Measurements from ENCODE around the gene LORICRIN. TPM values are rescaled to one million over a fixed set of nuclear protein-coding genes. Genes with fewer than 3 reads are reported as not detected.

The LORICRIN gene
- total and polyA plus RNA-seq, 9 of the 15 experiments (the other 6 are each of a cell fraction or from before 2014, with no cell fraction given): not detected

- TF ChIP-seq ZNF592 (IDR thresholded peaks at IDR 0.05) (no peak), HOMEZ (CRISPR knock-in tag; IDR thresholded peaks at IDR 0.05) (no peak), STAT5A (IDR thresholded peaks at IDR 0.05; ENCODE audit: borderline replicate concordance, low read length) (no peak)
Measured at GRCh38 chr1:153232553-153232952, 26.9 kb upstream of the LORICRIN start (continued).

GRCh38 chr1:153233448-153233847, 26.0 kb upstream of the LORICRIN start:
- Histone ChIP-seq H3K79me2 (ENCODE audit: control insufficient read depth, insufficient read depth, low read length) (no peaks in the 10 kb centered on the region), H3K9ac (ENCODE audit: insufficient read depth in 1 of 2, low read depth in 2 of 2, low read length in 2 of 2) (no peak overlapping the region), H3K4me1 (replicated peaks in 1 of 2; ENCODE audit: control insufficient read depth in 2 of 2, insufficient read depth in 2 of 2, low read length in 2 of 2) (no peaks in the 10 kb centered on the region), H4K20me1 (replicated peaks; ENCODE audit: control insufficient read depth, insufficient read depth, low read length) (no peaks in the 10 kb centered on the region), H3K9me3 (replicated peaks; ENCODE audit: control insufficient read depth, insufficient read depth, low read depth, low read length) (no peaks in the 10 kb centered on the region; the same call in 1 of the 2 replicates), H3K36me3 (ENCODE audit: control insufficient read depth, insufficient read depth, low read length) (no peaks in the 10 kb centered on the region), H3K9me1 (ENCODE audit: control insufficient read depth, insufficient read depth, low read length) (no peaks in the 10 kb centered on the region), H3K27me3 (ENCODE audit: control insufficient read depth in 2 of 2, insufficient read depth in 2 of 2, low read length in 2 of 2) (no peaks in the 10 kb centered on the region; a peak in 1 of 5 replicates), H3K27ac (ENCODE audit: extremely low read depth, low read depth, low read length) (no peak overlapping the region), H3K4me3 (no peak overlapping the region), H3K4me2 (ENCODE audit: insufficient read depth, low read length) (no peak overlapping the region), H2AFZ (ENCODE audit: low read depth, low read length) (no peak overlapping the region)
- in situ Hi-C loops (cut with MboI): no loop called here
- ChIA-PET CTCF (ENCODE audit: low intra/inter-chr PET ratio) (no interaction called here), POLR2A (interaction anchor here (0.6 to 1.0 kb wide), 2 partner anchors 39 to 327 kb away, joined by 3 to 4 read pairs; no protein-coding TSS in a partner anchor)
- intact Hi-C loops (cut with micrococcal nuclease): no loop called here
- ATAC-seq: no peak
- no TSS peak for BruUV-seq (replicated peaks)
- 0% methylated on average over 1 of the region's 1 CpG for WGBS (ENCODE audit: insufficient coverage, low coverage, missing lambda C conversion rate)
- no peak for DNase-seq (ENCODE audit: extremely low read depth in 1 of 4, low spot score in 3 of 4)
- no peak for FAIRE-seq
- TF ChIP-seq CREM (IDR thresholded peaks at IDR 0.05; ENCODE audit: low read depth) (no peak), BRD9 (IDR thresholded peaks at IDR 0.05; ENCODE audit: low read depth, partially characterized antibody) (no peak), GABPA (tag; conservative IDR thresholded peaks at IDR 0.05; ENCODE audit: low read depth) (no peak), XRCC4 (IDR thresholded peaks at IDR 0.05; ENCODE audit: extremely low read depth, insufficient read depth, insufficient read length) (no peak), MYNN (IDR thresholded peaks at IDR 0.05) (no peak), MYNN (CRISPR knock-in tag; IDR thresholded peaks at IDR 0.05) (no peak), SOX6 (IDR thresholded peaks at IDR 0.05) (no peak), VEZF1 (CRISPR knock-in tag; IDR thresholded peaks at IDR 0.05) (no peak), NELFE (IDR thresholded peaks at IDR 0.05; ENCODE audit: insufficient read depth, insufficient read length) (no peak), CCNT2 (IDR thresholded peaks at IDR 0.05; ENCODE audit: borderline replicate concordance, extremely low read depth, insufficient read length, low read depth, low read length) (no peak)
